KOPT-K1 (cell line): Measurements from ENCODE around the gene PCSK5.

Source experiments
- H3K27ac ChIP-seq: fragments of 200-600 bp; sonication (generic); 2 replicates; pipeline ENCODE4 v1.5.1; 2016; ENCODE audit warnings: antibody characterized with exemption, mild to moderate bottlenecking, low read depth, low read length; ENCODE audit not compliant: poor library complexity, severe bottlenecking
- H3K36me3 ChIP-seq: fragments of 200-600 bp; sonication (generic); 2 replicates; pipeline ENCODE4 v1.5.1; 2017; ENCODE audit warnings: antibody characterized with exemption, mild to moderate bottlenecking, low read length, moderate library complexity; ENCODE audit not compliant: insufficient read depth
- H3K9me3 ChIP-seq: fragments of 200-600 bp; sonication (generic); 2 replicates; pipeline ENCODE4 v1.5.1; 2017; ENCODE audit warnings: antibody characterized with exemption, low read length, mild to moderate bottlenecking; ENCODE audit not compliant: insufficient read depth, poor library complexity, severe bottlenecking

The PCSK5 gene

GRCh38 chr9:76101491-76101890 lies 211.0 kb downstream of the PCSK5 start:
- H3K27ac ChIP-seq: no peak overlapping the region
- H3K36me3 ChIP-seq: no peaks in the 10 kb centered on the region
- H3K9me3 ChIP-seq: no peaks in the 10 kb centered on the region

GRCh38 chr9:76101947-76102346 lies 211.5 kb downstream of the PCSK5 start:
- Histone ChIP-seq H3K36me3 (no peaks in the 10 kb centered on the region), H3K9me3 (no peaks in the 10 kb centered on the region), H3K27ac (no peak overlapping the region)

GRCh38 chr9:76103531-76104315 lies 213.2 kb downstream of the PCSK5 start:
- peaks cover 4% of the 10 kb centered on the region; the same call in 1 of the 2 replicates for H3K36me3 ChIP-seq
- no peak overlapping the region for H3K27ac ChIP-seq
- H3K9me3 ChIP-seq: no peaks in the 10 kb centered on the region

- Histone ChIP-seq H3K36me3 (peaks cover 4% of the 10 kb centered on the region; the same call in 1 of the 2 replicates), H3K9me3 (no peaks in the 10 kb centered on the region), H3K27ac (no peak overlapping the region)
Measured at GRCh38 chr9:76107482-76107881, 217.0 kb downstream of the PCSK5 start.

- no peaks in the 10 kb centered on the region for H3K9me3 ChIP-seq
- no peak overlapping the region for H3K27ac ChIP-seq
- H3K36me3 ChIP-seq: peaks cover 4% of the 10 kb centered on the region; the same call in 1 of the 2 replicates
Measured at GRCh38 chr9:76109953-76110352, 219.5 kb downstream of the PCSK5 start.

GRCh38 chr9:76112151-76112550 lies 221.7 kb downstream of the PCSK5 start:
- no peak overlapping the region for H3K27ac ChIP-seq
- H3K36me3 ChIP-seq: peaks cover 4% of the 10 kb centered on the region; the same call in 1 of the 2 replicates
- no peaks in the 10 kb centered on the region for H3K9me3 ChIP-seq

- H3K36me3 ChIP-seq: no peaks in the 10 kb centered on the region
- H3K9me3 ChIP-seq: no peaks in the 10 kb centered on the region
- no peak overlapping the region for H3K27ac ChIP-seq
Measured at GRCh38 chr9:76114144-76114543, 223.7 kb downstream of the PCSK5 start.

- Histone ChIP-seq H3K9me3 (no peaks in the 10 kb centered on the region), H3K36me3 (no peaks in the 10 kb centered on the region), H3K27ac (no peak overlapping the region)
Measured at GRCh38 chr9:76115396-76115795, 224.9 kb downstream of the PCSK5 start.

GRCh38 chr9:76115982-76116646 lies 225.6 kb downstream of the PCSK5 start:
- Histone ChIP-seq H3K36me3 (no peaks in the 10 kb centered on the region), H3K27ac (no peak overlapping the region), H3K9me3 (no peaks in the 10 kb centered on the region)

GRCh38 chr9:76116913-76117312 lies 226.4 kb downstream of the PCSK5 start:
- H3K9me3 ChIP-seq: no peaks in the 10 kb centered on the region
- no peaks in the 10 kb centered on the region for H3K36me3 ChIP-seq
- no peak overlapping the region for H3K27ac ChIP-seq

GRCh38 chr9:76127637-76128036 lies 237.2 kb downstream of the PCSK5 start:
- Histone ChIP-seq H3K36me3 (no peaks in the 10 kb centered on the region), H3K27ac (no peak overlapping the region), H3K9me3 (no peaks in the 10 kb centered on the region)

GRCh38 chr9:76135902-76136301 lies 245.4 kb downstream of the PCSK5 start:
- Histone ChIP-seq H3K36me3 (no peaks in the 10 kb centered on the region), H3K27ac (no peak overlapping the region), H3K9me3 (no peaks in the 10 kb centered on the region)

GRCh38 chr9:76136986-76137385 lies 246.5 kb downstream of the PCSK5 start:
- H3K9me3 ChIP-seq: no peaks in the 10 kb centered on the region
- H3K36me3 ChIP-seq: no peaks in the 10 kb centered on the region
- H3K27ac ChIP-seq: no peak overlapping the region

GRCh38 chr9:76137931-76138330 lies 247.5 kb downstream of the PCSK5 start:
- Histone ChIP-seq H3K9me3 (no peaks in the 10 kb centered on the region), H3K27ac (no peak overlapping the region), H3K36me3 (no peaks in the 10 kb centered on the region)

- Histone ChIP-seq H3K36me3 (no peaks in the 10 kb centered on the region), H3K9me3 (no peaks in the 10 kb centered on the region), H3K27ac (no peak overlapping the region)
Measured at GRCh38 chr9:76138360-76138759, 247.9 kb downstream of the PCSK5 start.

GRCh38 chr9:76143834-76144233 lies 253.4 kb downstream of the PCSK5 start:
- Histone ChIP-seq H3K9me3 (no peaks in the 10 kb centered on the region), H3K27ac (no peak overlapping the region), H3K36me3 (no peaks in the 10 kb centered on the region)
